Measurements from ENCODE around the gene KCTD19. TPM values are rescaled to one million over a fixed set of nuclear protein-coding genes. Genes with fewer than 3 reads are reported as not detected.

KCTD19 gene
- total RNA-seq, 1 donor from 2014 or later, result 1.3 TPM

DNA sequence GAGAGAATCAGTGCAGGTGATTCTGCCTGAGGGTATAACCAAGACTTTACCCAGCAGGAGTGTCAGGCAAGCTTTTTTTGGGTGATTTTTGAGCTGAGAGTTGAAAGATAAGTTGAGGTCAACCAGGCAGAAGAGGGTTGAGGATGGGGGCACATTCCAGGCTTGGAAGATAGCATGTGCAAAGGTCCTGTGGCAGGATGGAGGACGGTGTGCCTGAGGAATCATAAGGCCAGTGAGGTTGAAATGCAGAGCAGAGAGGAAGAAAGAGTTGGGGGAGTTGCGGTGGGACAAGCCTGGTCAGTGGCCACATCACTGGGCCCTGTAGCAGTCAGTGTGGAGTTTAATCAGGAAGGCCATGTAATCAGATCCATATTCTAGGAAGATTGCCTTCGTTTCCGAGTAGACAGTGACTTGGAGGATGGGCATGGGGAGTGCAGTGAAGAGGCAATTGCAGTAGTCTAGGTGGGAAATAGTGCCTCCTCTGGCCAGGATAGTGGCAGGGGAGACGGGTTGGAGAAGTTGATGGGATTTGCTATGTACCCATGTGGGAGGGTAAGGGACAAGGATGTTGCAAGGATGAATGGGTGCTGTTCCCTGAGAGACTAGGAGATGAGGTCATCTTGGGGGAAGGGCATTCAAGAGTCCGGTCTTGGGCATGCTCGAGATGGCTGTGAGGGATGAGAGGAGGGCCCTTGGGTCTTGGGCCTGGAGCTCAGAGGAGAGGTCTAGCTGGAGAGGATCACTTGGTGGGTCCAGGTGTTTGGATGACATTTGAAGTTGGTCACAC lies 43.3 kb downstream of the KCTD19 start:
- no peak for DNase-seq (ENCODE audit: low read depth, low spot score)
- Mint-ChIP-seq H3K36me3 (ENCODE audit: low read depth) (no peaks in the 10 kb centered on the region), H3K4me1 (no peaks in the 10 kb centered on the region), H3K27ac (ENCODE audit: unreplicated experiment) (peak overlapping the region; percentile 64), H3K27me3 (ENCODE audit: low read depth) (no peaks in the 10 kb centered on the region), H3K4me3 (no peak overlapping the region), H3K9me3 (no peaks in the 10 kb centered on the region)
- TF ChIP-seq, protein P1, sequence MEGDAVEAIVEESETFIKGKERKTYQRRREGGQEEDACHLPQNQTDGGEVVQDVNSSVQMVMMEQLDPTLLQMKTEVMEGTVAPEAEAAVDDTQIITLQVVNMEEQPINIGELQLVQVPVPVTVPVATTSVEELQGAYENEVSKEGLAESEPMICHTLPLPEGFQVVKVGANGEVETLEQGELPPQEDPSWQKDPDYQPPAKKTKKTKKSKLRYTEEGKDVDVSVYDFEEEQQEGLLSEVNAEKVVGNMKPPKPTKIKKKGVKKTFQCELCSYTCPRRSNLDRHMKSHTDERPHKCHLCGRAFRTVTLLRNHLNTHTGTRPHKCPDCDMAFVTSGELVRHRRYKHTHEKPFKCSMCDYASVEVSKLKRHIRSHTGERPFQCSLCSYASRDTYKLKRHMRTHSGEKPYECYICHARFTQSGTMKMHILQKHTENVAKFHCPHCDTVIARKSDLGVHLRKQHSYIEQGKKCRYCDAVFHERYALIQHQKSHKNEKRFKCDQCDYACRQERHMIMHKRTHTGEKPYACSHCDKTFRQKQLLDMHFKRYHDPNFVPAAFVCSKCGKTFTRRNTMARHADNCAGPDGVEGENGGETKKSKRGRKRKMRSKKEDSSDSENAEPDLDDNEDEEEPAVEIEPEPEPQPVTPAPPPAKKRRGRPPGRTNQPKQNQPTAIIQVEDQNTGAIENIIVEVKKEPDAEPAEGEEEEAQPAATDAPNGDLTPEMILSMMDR (conservative IDR thresholded peaks at IDR 0.05), result no peak

DNA sequence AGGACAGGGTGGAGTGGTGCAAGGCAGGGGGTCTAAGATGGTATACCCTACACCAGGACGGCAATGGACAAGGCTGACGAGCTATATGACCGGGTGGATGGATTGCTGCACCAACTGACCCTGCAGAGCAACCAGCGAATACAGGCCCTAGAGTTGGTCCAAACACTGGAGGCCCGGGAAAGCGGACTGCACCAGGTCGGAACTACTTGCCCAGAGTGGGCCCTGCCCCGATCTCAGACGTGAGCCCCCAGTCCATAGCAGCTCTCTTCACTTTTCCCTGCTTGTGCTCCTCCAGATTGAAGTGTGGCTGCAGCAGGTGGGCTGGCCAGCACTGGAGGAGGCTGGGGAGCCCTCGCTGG lies 44.1 kb downstream of the KCTD19 start:
- Mint-ChIP-seq H3K4me1 (no peaks in the 10 kb centered on the region), H3K9me3 (no peaks in the 10 kb centered on the region), H3K27ac (ENCODE audit: unreplicated experiment) (no peak overlapping the region), H3K4me3 (no peak overlapping the region), H3K36me3 (ENCODE audit: low read depth) (no peaks in the 10 kb centered on the region), H3K27me3 (ENCODE audit: low read depth) (no peaks in the 10 kb centered on the region)
- no peak for DNase-seq (ENCODE audit: low read depth, low spot score)
- TF ChIP-seq, protein P1 (conservative IDR thresholded peaks at IDR 0.05), result no peak

DNA sequence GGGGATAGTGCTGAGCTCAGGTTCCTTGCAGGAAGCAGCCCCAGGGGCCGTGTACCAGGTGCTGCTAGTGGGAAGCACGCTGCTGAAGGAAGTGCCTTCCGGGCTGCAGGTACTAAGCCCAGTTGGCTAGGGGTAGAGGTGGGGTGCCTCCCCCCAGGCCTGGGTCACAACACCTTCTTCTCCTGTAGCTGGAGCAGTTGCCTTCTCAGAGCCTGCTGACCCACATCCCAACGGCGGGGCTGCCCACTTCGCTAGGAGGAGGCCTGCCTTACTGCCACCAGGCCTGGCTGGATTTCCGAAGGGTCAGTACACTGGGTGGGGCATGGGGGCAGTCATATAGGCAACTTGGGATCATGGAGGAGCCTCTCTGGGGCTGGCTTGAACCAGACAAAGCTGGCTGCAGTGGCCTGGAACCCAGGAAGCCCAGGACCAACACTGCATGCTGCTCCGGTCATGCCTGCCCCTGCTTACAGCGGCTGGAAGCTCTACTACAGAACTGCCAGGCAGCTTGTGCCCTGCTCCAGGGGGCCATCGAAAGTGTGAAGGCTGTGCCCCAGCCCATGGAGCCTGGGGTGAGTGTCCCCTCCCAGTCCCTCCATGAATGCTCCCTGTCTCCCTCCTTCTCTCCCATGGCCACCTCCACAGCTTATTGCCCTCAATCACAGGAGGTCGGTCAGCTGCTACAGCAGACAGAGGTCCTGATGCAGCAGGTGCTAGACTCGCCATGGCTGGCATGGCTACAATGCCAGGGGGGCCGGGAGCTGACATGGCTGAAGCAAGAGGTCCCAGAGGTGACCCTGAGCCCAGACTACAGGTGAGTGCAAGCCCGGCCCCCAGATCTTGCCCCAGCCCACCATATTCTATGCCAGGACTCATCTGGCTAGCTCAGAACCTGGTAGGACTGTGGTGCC lies 44.8 kb downstream of the KCTD19 start:
- H3K36me3 Mint-ChIP-seq (ENCODE audit: low read depth), result no peaks in the 10 kb centered on the region
- no peak overlapping the region for H3K4me3 Mint-ChIP-seq
- DNase-seq (ENCODE audit: low read depth, low spot score), result no peak
- H3K9me3 Mint-ChIP-seq, result no peaks in the 10 kb centered on the region
- TF ChIP-seq, protein P1 (conservative IDR thresholded peaks at IDR 0.05), result no peak
- no peaks in the 10 kb centered on the region for H3K27me3 Mint-ChIP-seq (ENCODE audit: low read depth)
- H3K27ac Mint-ChIP-seq (ENCODE audit: unreplicated experiment), result no peak overlapping the region
- H3K4me1 Mint-ChIP-seq, result no peaks in the 10 kb centered on the region

DNA sequence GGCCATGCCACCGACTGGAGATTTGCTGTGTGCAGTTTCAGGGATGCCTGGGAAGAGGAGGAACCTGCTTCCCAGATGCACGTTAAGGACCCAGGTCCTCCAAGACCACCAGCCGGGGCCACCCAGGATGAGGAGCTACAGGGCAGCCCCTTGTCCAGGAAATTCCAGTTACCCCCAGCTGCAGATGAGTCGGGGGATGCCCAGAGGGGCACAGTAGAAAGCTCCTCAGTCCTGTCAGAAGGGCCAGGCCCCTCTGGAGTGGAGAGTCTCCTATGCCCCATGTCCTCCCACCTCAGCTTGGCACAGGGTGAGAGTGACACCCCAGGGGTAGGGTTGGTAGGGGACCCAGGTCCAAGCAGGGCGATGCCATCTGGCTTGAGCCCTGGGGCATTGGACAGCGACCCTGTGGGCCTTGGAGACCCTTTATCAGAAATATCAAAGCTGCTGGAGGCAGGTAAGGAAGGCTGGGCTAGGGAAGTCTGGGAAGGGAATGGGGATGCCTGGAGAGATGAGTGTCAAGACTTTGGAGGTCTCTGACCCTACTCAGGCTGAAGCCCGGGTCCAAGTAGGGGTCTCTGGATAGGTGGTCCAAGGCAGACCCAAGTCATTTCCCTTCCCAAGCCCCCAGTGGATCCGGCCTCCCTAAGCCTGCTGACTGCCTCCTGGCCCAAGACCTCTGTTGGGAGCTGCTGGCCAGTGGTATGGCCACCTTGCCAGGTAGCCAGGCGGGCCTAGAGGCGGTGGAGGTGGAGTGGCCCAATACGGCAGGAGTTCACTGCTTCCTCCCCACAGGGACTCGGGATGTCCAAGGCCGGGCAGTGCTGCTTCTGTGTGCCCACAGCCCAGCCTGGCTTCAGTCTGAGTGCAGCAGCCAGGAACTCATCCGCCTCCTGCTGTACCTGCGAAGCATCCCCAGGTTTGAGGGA lies 46.2 kb downstream of the KCTD19 start:
- Mint-ChIP-seq H3K4me1 (no peaks in the 10 kb centered on the region), H3K9me3 (no peaks in the 10 kb centered on the region), H3K4me3 (no peak overlapping the region), H3K27ac (ENCODE audit: unreplicated experiment) (no peak overlapping the region), H3K27me3 (ENCODE audit: low read depth) (no peaks in the 10 kb centered on the region), H3K36me3 (ENCODE audit: low read depth) (no peaks in the 10 kb centered on the region)
- TF ChIP-seq, protein P1 (conservative IDR thresholded peaks at IDR 0.05), result no peak
- DNase-seq (ENCODE audit: low read depth, low spot score), result no peak
